Prostate gland (tissue), 2 donors: ENCODE data around the gene SBNO2. TPM values are rescaled to one million over a fixed set of nuclear protein-coding genes. Genes with fewer than 3 reads are reported as not detected.

ENCODE experiments used
- DNase-seq: peaks from one replicate; pipeline ENCODE4 v3.0.0-alpha.2; 2019; ENCODE audit warnings: low spot score
- H3K27ac ChIP-seq, 2 donors: fragments of 200-600 bp; sonication (generic); 2 replicates each; pipeline ENCODE4 v1.5.1; 2017 to 2019
- H3K27me3 ChIP-seq: fragments of 200-600 bp; sonication (generic); replicated peaks from 2 replicates; pipeline ENCODE4 v1.5.1; 2019; ENCODE audit not compliant: insufficient read depth
- H3K36me3 ChIP-seq, 2 donors: fragments of 200-600 bp; sonication (generic); 1 replicate in 1 of 2; 2 replicates in 1 of 2; pipeline versions ENCODE4 v1.5.1 to v1.8.1; 2017 to 2019
- H3K4me1 ChIP-seq: fragments of 200-600 bp; sonication (generic); replicated peaks from 2 replicates; pipeline ENCODE4 v1.5.1; 2019
- H3K4me3 ChIP-seq, 2 donors: fragments of 200-600 bp; sonication (generic); 2 replicates each; pipeline ENCODE4 v1.5.1; 2017 to 2019
- H3K9me3 ChIP-seq: fragments of 200-600 bp; sonication (generic); 2 replicates; pipeline ENCODE4 v1.5.1; 2017
- CTCF ChIP-seq, 4 experiments: fragments of 200-600 bp in 2 of 4; fragments of 450-650 bp in 2 of 4; sonication (generic) in 2 of 4; IDR thresholded peaks; 1 replicate in 3 of 4; 2 replicates in 1 of 4; pipeline ENCODE4 v1.5.1; 2016 to 2019; ENCODE audit warnings: antibody characterized with exemption in 4 of 4, mild to moderate bottlenecking in 2 of 4, moderate library complexity in 2 of 4
- POLR2A ChIP-seq: fragments of 450-650 bp; IDR thresholded peaks from one replicate; pipeline ENCODE4 v1.6.1; 2016; ENCODE audit warnings: antibody characterized with exemption, mild to moderate bottlenecking
- POLR2AphosphoS5 ChIP-seq: sonication (generic); formaldehyde crosslinking; IDR thresholded peaks from one replicate; pipeline ENCODE4 v1.6.1; 2017; ENCODE audit warnings: antibody characterized with exemption
- WGBS: methylation state at CpG from one replicate; pipeline ENCODE4 v1.1.5; 2018; 5-methylcytosine and 5-hydroxymethylcytosine counted together
- intact Hi-C: fragments of 100-400 bp; cut with DNase I; formaldehyde crosslinking; loops from one replicate; pipeline ENCODE4 v1.14.2; 2022
- total RNA-seq, 2 donors: library from RNA; depleted of rRNA; stranded (reverse); fragments of >200 nt; gene quantifications; one replicate each; pipeline ENCODE4 v1.1.0, GENCODE V29; 2016

Gene SBNO2
- total RNA-seq, 2 donors from 2014 or later: 32.5 to 79.9 TPM

GRCh38 chr19:1098177-1099051 lies 75.7 kb downstream of the SBNO2 start:
- no peaks in the 10 kb centered on the region for H3K36me3 ChIP-seq
- no peak for DNase-seq
- peaks cover 7% of the 10 kb centered on the region for H3K4me1 ChIP-seq
- no peak for TF ChIP-seq CTCF (IDR thresholded peaks at IDR 0.05)
- no peak for TF ChIP-seq POLR2A
- no peak for TF ChIP-seq POLR2AphosphoS5
- H3K4me3 ChIP-seq: no peak overlapping the region
- intact Hi-C loops: no loop called here
- H3K9me3 ChIP-seq: no peaks in the 10 kb centered on the region
- 58% methylated on average over 15 of the region's 15 CpGs for WGBS
- H3K27ac ChIP-seq: peak overlapping the region; percentile 37 to 55
- H3K27me3 ChIP-seq: no peaks in the 10 kb centered on the region

- no peak for TF ChIP-seq POLR2A
- no peak for TF ChIP-seq POLR2AphosphoS5
- no peak for TF ChIP-seq CTCF (IDR thresholded peaks at IDR 0.05)
- 63% methylated on average over 7 of the region's 7 CpGs for WGBS
- no peaks in the 10 kb centered on the region for H3K27me3 ChIP-seq
- H3K9me3 ChIP-seq: no peaks in the 10 kb centered on the region
- peaks cover 7% of the 10 kb centered on the region for H3K4me1 ChIP-seq
- no peak for DNase-seq
- no peaks in the 10 kb centered on the region for H3K36me3 ChIP-seq
- no peak overlapping the region for H3K4me3 ChIP-seq
- peak overlapping the region in 1 of 2 donors; percentile 55 for H3K27ac ChIP-seq
- intact Hi-C loops: no loop called here
These were observed 76.3 kb downstream of the SBNO2 start for GRCh38 chr19:1097810-1098176.

- peak; percentile 89 for TF ChIP-seq POLR2A
- TF ChIP-seq POLR2AphosphoS5: peak; percentile 100
- TF ChIP-seq CTCF (IDR thresholded peaks at IDR 0.05): no peak
- under 1% methylated on average over 81 of the region's 81 CpGs for WGBS
- no peaks in the 10 kb centered on the region for H3K9me3 ChIP-seq
- intact Hi-C loops: no loop called here
- DNase-seq: peak; percentile 98
- H3K27ac ChIP-seq: peak within 1 kb of the TSS; percentile 63 to 69
- H3K4me3 ChIP-seq: peak within 1 kb of the TSS; percentile 79 to 85
- no peaks in the 10 kb centered on the region for H3K27me3 ChIP-seq
- peaks cover 7% of the 10 kb centered on the region for H3K4me1 ChIP-seq
- H3K36me3 ChIP-seq: peaks cover 0 to 10% of the 10 kb centered on the region in 2 donors
These were observed 78.9 kb downstream of the SBNO2 start, which contains the start of gene POLR2E for GRCh38 chr19:1094978-1095701. Gene POLR2E (minus strand): TSS chr19:1095375. CDS start chr19:1095315, 60 bp downstream.

GRCh38 chr19:1094655-1094977 lies 79.5 kb downstream of the SBNO2 start:
- Histone ChIP-seq H3K27ac (peak overlapping the region; percentile 63 to 69), H3K9me3 (no peaks in the 10 kb centered on the region), H3K4me1 (peaks cover 7% of the 10 kb centered on the region), H3K4me3 (peak overlapping the region; percentile 79 to 85), H3K27me3 (no peaks in the 10 kb centered on the region), H3K36me3 (peaks cover 0 to 10% of the 10 kb centered on the region in 2 donors)
- intact Hi-C loops: no loop called here
- WGBS: 1% methylated on average over 19 of the region's 19 CpGs
- DNase-seq: no peak
- TF ChIP-seq POLR2A (no peak), CTCF (IDR thresholded peaks at IDR 0.05) (no peak), POLR2AphosphoS5 (no peak)
